SU-DHL-6 (cell line): ENCODE results near the gene CYP3A7.

Source experiments
- CTCF ChIP-seq: fragments of 200-600 bp; sonication (generic); IDR thresholded peaks from one replicate; pipeline ENCODE4 v1.5.1; 2017; ENCODE audit warnings: antibody characterized with exemption, mild to moderate bottlenecking, low read length, moderate library complexity; ENCODE audit not compliant: insufficient read depth, poor library complexity, severe bottlenecking
- EZH2phosphoT487 ChIP-seq: fragments of 200-600 bp; sonication (generic), shearing (Covaris generic); conservative IDR thresholded peaks from 2 replicates; pipeline ENCODE4 v1.6.1; 2018; ENCODE audit warnings: mild to moderate bottlenecking, antibody characterized with exemption, low read length, moderate library complexity, mixed read lengths

GRCh38 chr7:99719996-99720769 lies 14.8 kb downstream of the CYP3A7 start:
- no peak for TF ChIP-seq CTCF
- no peak for TF ChIP-seq EZH2phosphoT487
